RPMI8226 (cell line): ENCODE results near the gene CHRNA5.
"Not testable (repeated sequence)": the region's sequence is repeated elsewhere in the genome, so short reads cannot be mapped to it uniquely, and the experiment has no call there.

Experiments
- DNase-seq: peaks from one replicate; pipeline ENCODE4 v3.0.0-alpha.2; 2015

CHRNA5 gene

DNA sequence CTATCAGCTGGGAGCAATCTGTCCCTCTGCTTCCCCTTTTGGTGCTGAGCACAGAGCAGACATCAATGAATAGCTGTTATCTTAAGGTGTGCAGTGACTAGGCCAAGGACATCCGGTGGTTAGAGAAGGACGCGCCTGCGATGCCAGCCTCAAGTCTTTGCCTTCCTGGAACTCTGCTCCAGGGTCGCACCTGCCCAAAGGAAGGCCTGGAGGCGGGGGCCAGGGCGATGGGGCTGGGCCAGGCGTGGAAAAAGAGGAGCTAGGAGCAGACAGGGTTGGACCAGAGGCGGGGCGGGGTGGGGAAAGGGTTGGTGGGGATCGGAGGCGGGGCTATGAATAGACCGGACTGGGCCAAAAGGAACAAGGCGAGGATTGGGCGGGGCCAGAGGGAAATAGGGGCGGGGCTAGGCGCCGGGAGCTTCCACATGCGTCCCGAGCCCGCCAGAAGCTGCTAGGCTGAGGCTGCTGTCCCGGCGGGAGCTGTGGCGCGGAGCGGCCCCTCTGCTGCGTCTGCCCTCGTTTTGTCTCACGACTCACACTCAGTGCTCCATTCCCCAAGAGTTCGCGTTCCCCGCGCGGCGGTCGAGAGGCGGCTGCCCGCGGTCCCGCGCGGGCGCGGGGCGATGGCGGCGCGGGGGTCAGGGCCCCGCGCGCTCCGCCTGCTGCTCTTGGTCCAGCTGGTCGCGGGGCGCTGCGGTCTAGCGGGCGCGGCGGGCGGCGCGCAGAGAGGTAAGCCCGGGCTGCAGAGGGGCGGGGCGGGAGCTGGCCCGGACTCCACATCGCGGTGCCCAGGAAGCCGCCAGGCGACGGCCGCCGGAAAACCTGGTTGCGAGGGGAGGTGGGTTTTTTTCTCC, at the start of gene CHRNA5:
Gene CHRNA5, plus strand, starts transcription at position 424 of the 854 bp plus-strand sequence. Its CDS starts 200 bp downstream, at position 624.
- peak; percentile 81 for DNase-seq

DNA sequence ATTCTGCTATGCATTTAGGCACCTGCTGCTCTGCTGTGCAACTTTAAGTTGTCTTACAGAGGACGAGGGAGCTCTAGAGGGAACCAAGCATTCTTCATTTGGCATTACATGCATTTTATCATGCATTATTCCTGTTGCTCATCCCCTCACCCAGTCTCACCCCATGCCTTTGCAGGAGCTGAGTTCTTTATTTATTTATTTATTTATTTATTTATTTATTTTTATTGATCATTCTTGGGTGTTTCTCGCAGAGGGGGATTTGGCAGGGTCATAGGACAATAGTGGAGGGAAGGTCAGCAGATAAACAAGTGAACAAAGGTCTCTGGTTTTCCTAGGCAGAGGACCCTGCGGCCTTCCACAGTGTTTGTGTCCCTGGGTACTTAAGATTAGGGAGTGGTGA, 45.3 kb upstream of the CHRNA5 start:
- not testable (repeated sequence) for DNase-seq

DNA sequence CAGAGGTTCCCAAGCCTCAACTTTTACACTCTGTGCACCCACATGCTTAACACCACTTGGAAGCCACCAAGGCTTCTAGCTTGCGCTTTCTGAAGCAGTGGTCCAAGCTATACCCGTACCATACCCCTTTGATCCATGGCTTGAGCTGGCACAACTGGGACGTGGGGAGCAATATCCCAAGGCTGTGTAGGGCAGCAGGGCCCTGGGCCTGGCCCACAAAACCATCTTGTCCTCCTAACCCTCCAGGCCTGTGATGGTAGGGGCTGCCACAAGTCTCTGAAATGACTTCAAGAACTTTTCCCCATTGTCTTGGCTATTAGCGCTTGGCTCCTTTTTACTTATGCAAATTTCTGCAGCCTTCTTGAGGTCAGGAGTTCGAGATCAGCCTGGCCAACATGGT, 41.1 kb upstream of the CHRNA5 start:
- DNase-seq = no peak

DNA sequence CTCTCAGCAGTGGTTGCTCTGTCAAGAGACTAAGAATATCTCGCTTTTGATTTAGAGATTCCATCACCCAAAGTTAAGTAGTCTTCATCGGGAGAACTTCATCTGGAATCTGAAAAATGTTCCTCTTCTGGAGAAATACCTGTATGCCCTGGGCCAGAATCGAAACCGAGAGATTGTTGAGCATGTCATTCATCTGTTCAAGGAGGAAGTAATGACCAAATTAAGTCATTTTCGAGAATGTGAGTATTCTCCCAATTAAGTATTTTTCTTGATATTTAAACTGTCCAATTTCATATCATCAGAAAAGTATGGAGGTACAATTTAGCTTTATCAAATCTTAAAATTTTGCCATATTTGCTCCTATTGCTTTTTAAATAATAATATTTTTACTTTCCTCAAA, 38.0 kb upstream of the CHRNA5 start:
- DNase-seq = no peak

DNA sequence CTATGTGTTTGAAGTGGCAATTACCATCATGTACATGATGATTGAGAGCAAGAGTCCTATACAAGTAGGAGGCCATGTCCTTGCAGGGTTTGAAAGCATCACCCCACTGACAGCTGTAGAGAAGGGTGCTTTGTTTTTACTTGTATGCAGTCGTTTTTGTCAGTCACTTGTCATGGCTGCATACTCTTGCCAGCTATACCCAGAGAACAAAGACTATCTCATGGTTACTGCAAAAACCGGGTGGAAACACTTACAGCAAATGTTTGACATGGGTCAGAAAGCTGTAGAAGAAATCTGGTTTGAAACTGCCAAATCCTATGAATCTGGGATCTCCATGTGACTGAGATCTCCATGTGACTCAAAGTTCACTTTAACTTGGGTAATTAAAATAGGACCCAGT, 32.0 kb upstream of the CHRNA5 start:
- no peak for DNase-seq

DNA sequence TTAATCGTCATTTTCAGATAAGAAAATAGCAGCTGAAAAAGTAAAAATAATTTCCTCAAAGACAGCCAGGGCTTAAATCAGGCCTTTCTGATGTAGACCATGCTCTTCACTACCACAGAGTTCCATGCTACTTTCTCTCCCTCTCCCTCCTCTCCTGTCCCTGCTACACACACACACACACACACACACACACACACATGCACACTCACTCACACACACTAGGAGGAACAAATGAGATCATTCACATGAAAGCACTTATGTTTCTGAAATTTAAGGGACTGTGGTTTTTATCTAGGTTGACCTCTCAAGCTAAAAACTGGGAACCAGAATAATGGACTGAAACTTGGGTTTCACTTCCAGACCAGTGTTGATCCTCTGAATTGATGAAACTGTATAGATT, 29.2 kb upstream of the CHRNA5 start:
- no peak for DNase-seq

DNA sequence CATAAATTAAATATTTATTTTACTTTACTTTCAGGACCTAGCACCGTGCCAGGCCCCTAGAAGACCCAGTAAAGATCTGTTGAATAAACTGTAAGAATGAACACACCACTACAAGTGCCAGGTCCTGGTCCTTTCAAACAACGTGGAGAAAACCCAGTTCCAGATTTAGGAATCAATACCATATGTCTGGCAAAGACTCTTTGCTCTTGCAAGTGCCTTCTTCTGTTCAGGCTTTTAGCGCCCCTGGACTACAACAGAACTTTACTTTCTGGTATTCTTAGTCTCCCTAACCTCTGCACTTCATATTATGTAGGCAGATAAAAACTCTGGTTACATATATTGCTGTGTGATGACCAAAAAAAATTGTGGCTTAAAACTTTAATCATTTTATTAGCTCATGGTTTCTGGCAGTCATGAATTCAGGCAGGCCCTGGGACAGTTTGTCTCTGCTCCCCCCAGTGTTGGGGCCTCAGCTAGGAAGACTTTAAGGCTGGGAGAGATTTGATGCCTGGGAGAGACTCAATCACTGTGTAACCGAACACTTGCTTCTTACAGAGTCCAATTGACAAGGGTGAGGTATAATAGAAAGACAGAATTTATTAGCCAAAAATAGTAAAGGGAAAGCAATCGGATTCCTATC, 27.9 kb upstream of the CHRNA5 start:
- DNase-seq = no peak

DNA sequence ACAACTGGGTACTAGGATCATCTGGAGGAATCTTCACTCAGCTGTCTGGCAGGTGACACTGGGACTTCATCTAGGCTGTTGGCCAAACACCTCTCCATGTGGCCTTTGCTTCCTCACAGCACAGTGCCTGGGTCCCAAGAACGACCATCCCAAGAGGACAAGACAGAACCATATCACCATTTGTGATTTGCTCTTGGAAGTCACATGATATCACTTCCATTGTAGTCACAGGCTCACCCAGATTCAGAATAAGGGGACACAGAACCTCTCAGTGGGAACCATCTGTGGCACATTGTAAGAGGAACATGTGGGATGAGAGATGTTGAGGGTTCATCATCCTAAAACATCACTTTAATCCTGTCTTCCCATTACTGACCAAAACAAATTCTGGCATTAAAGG, 27.0 kb upstream of the CHRNA5 start:
- no peak for DNase-seq

DNA sequence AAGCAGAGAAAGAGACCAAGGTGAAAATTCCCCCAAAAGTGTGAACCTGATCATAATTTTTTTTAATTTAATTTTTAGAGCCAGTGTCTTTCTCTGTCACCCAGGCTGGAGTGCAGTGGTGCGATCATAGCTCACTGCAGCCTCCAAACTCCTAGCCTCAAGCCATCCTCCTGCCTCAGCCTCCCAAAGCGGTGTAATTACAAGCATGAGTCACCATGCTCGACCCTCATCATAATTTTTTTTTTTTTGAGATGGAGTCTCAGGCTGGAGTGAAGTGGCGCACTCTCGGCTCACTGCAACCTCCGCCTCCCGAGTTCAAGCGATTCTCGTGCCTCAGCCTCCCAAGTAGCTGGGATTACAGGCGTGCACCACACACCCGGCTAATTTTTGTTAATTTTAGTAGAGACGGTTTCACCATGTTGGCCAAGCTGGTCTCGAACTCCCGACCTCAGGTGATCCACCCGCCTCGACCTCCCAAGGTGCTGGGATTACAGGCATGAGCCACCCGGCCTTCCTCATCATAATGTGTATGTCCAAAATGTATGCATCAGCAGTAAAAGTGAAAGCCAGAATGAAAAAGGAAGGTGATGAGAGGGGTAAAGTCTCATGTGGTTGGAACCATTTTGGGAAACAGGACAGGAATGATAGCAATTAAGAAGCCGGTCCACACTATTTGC, 25.7 kb upstream of the CHRNA5 start:
- not testable (repeated sequence) for DNase-seq

DNA sequence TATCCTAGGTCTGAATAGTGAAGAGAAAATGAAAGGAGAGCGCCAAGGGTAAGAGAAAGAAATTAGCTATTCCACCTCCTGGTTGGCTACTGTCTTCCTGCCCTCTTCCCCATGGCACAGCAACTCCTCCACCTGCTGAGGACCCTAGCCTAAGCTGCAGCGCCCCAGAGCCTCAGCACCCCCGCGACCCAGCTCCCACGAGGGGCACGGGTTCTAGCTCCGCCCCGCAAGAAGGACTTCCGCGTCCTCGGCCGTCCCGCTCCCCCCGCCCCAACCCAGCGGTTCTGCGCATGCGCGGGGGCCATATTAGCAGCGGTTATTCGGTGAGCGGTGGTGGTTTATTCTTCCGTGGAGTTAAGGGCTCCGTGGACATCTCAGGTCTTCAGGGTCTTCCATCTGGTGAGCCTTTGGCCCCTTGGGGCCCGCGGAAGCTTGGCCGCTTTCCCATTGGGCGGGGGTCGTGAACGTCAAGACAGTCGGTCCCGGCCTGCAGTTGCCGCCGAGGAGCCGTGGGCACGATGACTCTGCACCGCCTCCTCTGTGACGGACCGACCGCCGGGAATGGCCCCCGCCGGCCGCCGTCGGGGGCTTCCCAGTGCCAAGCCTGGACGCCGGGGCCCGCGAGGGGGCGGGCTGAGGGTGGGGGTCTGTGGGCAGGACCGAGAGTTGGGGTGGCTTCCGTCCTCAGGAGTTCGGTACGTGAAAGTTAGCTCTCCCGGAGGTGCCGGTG, 25.0 kb upstream of the CHRNA5 start, which contains the start of gene PSMA4:
Gene PSMA4, plus strand, starts transcription at position 304 of the 730 bp plus-strand sequence. CDS start 1,484 bp downstream, outside the sequence.
- DNase-seq = peak; percentile 88

DNA sequence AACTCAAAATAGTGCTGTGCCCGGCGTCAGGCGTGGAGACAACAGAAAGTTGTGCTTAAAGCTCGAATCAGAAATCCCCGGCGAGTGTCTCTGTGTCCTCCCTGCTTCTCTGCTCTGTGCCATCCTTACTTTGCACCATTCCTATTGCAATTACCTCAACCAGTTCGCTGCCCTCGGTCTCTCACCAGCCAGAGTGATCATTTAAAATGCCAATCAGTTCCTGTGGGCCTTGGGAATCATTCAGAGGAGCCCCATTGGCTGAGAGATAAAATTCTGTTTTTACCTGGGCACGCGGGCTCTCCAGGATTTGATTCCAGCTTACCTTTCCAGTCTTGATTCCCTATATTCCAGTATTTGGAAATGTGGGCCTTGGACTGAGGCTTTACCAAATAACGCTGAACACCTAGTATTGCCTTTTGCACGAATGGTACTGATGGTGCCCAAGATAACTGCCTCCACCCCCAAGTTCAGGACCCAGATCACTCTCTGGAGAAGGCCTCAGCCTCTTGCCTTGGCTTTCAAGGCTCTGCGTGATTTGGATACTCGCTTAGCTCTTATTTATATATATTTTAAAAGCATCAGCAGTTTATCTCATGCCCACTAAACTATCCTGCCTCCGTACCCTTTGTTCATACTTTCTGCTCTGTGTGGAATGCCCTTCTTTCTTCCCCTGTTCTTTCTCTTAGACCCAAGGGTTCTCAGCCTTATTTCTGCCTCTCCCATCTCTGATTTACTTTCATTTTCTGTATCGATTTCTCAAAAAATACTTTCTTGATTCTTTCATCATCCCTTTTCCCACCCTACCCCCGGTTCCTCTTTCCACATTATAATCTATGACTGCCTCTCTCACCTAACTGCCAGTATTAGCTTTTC, 24.2 kb upstream of the CHRNA5 start:
- DNase-seq = no peak

DNA sequence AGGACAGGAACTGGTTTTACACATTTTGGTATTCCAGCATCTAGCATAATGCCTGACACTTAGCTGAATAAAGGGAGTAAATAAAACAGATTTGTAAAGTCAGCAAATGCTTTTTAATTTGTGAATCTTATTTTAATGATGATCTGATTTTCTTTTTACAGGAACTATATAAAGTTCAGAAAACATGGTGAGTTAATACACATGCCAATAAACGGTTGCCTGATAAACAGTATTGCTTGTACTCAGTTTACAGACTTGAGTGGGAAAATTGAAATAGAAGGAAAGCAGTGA, 23.6 kb upstream of the CHRNA5 start:
- no peak for DNase-seq

DNA sequence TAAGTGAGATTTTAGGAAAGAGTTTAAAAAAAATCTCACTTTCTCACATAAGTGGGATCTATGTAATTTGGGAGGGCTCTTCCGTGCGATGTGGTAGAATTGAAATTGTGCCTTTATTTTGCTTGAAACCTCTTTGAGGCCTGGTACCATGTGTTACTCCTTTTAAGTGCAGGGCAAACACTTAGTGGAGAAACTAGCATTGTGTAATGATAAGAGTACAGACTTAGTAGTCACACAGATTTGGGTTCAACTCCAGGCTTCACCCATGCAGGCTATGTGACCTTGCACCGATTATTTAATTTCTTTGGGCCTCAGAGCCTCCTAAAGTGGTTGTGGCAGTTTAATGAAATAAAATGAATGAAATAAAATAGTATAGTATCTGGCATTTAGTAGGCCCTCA, 22.7 kb upstream of the CHRNA5 start:
- no peak for DNase-seq

DNA sequence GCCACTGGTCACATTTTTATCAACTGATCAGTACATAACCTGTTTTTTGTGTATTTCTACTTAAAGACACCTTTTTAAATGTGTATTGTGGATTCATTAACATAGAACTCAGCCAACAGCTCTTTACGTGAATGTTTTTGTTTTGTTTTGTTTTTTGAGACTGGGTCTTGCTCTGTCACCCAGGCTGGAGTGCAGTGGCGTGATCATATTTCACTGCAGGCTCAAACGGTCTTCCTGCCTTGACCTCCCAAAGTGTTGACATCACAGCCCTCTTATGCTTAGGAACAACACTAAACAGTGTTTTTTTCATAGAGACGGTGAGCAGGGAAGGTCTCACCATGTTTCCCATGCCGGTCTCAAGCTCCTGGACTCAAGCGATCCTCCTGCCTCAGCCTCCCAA, 15.1 kb upstream of the CHRNA5 start:
- no peak for DNase-seq

DNA sequence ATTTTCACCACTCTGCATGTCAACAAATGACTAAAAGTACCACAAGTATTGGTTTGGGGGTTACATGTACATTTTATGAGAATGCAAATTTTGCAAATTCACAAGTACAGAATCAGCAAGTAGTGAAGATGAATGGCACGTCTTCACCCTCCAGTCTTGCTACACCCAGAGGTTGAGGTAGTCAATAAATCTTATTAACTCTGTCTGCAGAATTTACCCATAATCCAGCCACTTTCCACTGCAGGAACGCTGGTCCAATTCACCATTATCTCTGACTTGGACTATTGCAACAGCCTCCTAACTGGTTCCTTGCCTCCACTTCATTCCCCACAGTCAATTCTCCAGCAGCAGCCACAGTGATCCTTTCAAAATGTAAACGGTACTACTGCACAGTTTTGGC, 14.5 kb upstream of the CHRNA5 start:
- no peak for DNase-seq

DNA sequence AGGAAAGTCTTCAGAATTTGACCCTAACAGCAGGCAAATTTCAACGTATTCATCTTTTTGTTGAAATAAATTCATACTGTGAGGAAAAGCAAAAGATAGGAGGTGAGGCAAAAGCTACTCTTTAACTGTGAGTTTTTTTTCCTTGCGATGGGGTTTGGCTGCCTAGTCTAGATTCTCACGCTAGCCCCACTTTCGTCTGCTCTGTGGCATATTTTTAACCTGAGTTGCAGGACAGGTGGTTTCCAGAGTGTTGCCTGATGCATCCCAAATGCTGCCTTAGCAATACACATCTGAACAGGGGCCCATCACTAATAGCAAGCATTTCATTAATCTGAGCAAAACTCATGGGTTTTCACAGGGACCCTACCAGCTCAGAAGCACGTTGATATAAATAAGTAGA, 13.4 kb upstream of the CHRNA5 start:
- DNase-seq = no peak

DNA sequence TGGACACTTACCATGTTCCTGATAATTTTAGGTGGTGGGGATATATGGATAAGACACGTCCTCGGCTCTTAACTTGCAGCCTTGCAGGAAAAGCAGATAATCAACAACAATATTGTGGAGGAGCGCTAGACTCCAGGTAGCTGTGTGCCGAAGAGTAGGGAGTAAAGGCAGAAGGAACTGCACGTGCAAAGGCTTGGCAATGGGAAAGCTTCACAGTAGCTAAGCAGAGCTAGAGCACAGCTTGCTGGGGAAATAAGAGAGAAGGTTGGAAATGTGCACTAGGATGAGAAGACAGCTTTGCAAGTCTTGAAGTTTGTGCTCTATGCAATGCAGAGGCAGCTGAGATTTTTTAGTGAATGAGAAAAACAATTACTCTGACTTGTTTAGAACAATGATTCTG, 12.7 kb upstream of the CHRNA5 start:
- DNase-seq = no peak

DNA sequence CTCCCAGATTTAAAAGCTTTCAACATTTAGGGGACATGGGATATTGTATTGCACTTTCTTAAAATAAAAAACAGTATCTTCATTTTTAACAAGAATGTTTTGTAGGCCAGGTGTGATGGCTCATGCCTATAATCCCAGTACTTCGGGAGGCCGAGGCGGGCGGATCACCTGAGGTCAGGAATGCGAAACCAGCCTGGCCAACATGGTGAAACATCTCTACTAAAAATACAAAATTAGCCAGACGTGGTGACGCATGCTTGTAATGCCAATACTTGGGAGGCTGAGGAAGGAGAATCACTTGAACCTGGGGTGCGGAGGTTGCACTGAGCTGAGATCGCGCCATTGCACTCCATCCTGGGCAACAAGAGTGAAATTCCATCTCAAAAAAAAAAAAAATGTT, 5.1 kb upstream of the CHRNA5 start:
- DNase-seq = not testable (repeated sequence)

DNA sequence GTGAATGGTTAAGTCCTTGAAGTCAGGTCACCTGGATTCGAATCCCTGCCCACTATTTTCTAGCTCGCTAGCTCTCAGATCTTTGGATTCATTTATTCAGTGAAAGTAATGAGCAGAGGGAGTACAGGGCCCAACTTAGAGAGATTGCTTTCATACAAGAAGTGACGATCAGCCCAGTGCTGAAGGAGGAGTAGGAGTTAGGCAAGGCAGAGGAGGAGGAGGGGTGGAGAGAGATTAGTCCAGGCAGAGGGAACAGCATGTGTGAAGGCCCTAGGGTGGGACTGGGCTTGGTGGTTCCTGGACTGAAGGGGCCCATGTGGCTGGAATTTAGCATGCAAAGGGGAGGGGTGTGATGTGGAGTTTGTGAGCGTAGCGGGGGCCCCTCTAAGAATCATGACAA, 3.8 kb upstream of the CHRNA5 start:
- no peak for DNase-seq

DNA sequence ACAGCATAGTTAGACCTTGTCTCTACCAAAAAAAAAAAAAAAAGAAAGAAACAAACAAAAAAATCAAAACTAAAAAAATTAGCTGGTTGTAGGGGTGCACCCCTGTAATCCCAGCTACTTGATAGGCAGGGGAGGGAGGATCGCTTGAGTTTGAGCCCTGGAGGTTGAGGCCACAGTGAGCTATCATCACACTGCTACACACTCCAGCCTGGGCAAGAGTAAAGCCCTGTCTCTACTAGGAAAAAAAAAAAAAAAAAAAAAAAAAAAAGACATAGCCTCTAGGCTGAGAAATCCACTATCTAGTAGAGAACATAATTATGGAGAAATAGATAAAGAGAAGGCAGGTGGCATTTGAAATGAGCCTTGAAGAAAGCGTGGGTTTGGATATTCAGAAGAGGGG, 2.2 kb upstream of the CHRNA5 start:
- DNase-seq = no peak

DNA sequence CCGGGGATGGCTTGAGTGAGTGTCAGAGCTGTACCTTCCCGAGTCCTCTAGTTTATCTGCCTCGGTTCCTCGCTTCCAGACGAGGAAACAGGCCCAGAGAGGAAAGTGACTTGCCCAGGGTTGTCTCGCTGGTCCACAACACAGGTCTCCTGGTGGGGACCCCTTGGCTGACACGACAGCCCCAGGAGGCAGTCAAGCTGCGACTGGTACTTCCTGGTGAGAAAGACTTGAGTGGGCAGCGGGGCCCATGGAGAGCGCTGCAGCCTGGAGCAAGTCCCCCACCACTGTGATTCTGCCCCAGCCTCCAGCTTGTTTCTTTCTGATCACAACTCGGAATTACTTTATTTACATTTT, 600 bp upstream of the CHRNA5 start:
- no peak for DNase-seq
